ENCODE data around the gene CCDC57. TPM values are rescaled to one million over a fixed set of nuclear protein-coding genes. Genes with fewer than 3 reads are reported as not detected.
A peak's percentile ranks its signal among the peaks of the same experiment; 100 is the strongest.
"Not testable (repeated sequence)": the region's sequence is repeated elsewhere in the genome, so short reads cannot be mapped to it uniquely, and the experiment has no call there.

The CCDC57 gene
- 33.9 TPM for total RNA-seq

DNA sequence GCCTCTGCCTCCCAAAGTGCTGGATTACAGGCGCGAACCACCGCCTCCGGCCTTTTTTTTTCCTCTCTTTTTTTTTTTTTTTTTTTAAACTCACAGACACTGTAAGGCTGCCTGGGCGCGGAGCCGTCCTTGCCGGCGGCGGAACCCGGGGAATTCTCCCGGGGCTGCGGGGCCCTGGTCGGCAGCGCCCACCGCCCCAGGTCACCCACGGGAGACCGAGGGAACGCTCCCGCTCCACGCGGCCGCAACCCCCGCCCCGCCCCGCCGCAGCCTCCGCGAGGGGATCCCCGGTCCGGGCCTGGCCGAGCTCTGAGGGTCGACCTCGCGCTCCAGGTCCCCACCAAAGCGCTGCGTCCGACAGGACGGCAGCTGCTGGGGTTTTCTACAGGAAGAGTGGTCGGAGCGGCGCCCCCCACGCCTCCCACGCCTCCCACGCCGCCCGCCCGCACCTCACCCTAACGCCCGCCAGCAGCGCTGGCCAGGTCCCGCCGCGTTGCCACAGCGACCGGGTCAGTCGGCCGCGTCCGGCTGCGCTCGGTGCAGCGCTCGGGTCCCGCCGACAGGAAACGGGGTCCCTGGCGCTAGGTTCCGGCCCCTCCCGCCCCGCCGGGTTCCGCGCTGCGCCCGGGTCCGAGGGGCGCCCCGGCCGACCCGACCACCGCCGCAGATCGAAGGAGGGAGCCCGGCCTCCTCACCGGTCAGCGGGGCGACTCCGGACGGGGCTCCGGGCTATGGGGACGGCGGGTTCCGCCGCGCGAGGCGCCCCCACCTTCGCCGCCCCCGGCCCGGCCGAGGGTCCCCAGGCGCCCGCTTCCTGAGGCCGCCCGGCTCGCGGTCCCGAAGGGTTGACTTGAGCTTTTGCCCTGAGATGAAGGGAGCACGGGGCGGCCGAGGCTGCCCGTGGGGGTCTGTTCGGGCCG lies at the start of gene CCDC57:
TSS of gene CCDC57 (minus strand) at position 512 of the 920 bp plus-strand sequence. CDS start 10,898 bp downstream, outside the sequence.
- DNase-seq (ENCODE audit: low read depth in 2 of 3, low spot score in 2 of 3), result peak in 2 of 3 donors; percentile 59 to 66

DNA sequence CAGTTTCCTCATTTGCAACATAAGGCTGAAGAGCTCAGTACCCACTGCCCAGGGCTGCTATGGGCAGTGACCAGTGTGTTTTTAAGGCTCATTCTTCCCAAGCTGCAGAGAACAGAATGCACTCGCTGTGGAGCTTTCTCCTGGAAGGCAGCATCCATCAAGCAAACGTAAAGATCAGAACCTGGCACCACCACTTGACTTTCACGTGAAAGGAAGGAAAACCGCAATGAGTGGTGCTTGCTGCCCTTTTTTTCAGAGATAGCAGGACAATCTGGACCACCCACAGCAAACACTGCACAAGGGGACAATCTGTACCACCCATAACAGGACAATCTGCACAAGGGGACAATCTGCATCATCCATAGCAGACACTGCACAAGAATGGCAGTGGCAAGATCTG lies 49.7 kb upstream of the CCDC57 start:
- no peak for DNase-seq (ENCODE audit: low read depth in 2 of 3, low spot score in 2 of 3)

GRCh38 chr17:82259972-82260961 lies 47.6 kb upstream of the CCDC57 start:
- not testable (repeated sequence) for DNase-seq (ENCODE audit: low read depth in 2 of 3, low spot score in 2 of 3)

DNA sequence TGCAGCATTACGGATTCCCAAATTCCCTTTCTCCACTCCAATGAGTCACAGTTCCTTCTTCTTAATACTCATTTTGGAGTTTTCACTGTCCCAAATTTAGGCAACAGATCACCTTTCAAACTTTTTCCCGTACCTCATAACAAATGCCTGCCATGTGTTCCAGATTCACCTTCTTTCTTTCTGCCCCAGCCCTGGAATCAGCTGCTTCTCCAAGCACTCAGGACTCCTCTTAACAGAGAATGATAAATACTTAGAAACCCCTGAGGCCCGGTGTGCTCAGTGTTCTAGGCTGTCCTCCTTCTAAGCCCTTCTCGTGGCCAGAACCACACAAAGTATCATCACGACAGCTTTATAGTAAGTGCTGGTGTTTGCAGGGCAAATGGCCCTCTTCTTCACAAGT lies 45.9 kb upstream of the CCDC57 start:
- DNase-seq (ENCODE audit: low read depth in 2 of 3, low spot score in 2 of 3), result no peak

GRCh38 chr17:82257473-82257872 lies 44.8 kb upstream of the CCDC57 start:
- DNase-seq (ENCODE audit: low read depth in 2 of 3, low spot score in 2 of 3), result peak in 2 of 3 donors; percentile 43 to 59

DNA sequence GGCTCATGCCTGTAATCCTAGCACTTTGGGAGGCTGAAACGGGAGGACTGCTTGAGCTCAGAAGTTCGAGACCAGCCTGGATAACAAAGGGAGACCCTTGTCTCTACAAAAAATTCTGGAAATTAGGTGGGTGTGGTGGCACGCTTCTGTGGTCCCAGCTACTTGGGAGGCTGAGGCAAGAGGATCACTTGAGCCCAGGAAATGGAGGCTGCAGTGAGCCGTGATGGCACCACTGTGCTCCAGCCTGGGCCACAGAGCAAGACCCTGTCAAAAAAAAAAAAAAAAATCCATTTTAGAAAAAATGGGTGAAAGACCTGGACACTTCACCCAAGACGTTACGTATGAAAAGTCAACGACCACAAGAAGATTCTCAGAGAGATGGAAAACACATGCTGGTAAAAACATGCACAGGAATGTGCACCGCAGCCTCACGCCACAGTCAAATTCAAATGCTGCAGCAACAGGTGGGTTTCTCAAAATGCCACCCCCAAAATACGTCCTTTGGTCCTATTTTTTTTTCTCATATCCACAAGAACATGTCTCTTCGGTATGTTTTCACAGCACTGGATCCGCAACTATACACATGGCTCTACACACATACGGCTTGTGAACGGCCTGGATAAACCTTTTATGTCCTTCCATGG lies 43.7 kb upstream of the CCDC57 start:
- no peak for DNase-seq (ENCODE audit: low read depth in 2 of 3, low spot score in 2 of 3)

GRCh38 chr17:82255402-82255972 lies 42.8 kb upstream of the CCDC57 start:
- DNase-seq (ENCODE audit: low read depth in 2 of 3, low spot score in 2 of 3), result no peak

- DNase-seq (ENCODE audit: low read depth in 2 of 3, low spot score in 2 of 3), result not testable (repeated sequence)
These were observed 42.1 kb upstream of the CCDC57 start for GRCh38 chr17:82254746-82255145.

- DNase-seq (ENCODE audit: low read depth in 2 of 3, low spot score in 2 of 3), result not testable (repeated sequence)
These were observed 41.5 kb upstream of the CCDC57 start for GRCh38 chr17:82254096-82254495.

DNA sequence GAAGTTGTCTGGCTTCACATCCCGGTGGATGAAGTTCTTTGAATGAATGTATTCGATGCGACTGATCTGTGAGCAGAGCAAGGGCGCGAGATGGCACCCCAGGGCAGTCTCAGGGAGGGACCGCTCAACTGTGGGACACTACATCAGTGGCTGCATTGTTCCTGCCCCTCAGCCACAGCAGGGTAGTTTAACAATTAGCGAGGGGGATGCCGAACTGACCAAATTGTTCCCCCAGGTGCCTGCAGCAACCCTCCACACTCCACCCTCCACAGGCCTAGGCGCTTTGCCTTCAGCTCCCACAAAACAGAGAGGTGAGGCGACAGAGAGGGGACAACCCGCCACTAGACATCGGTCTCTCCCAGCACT lies 40.5 kb upstream of the CCDC57 start:
- DNase-seq (ENCODE audit: low read depth in 2 of 3, low spot score in 2 of 3), result no peak

DNA sequence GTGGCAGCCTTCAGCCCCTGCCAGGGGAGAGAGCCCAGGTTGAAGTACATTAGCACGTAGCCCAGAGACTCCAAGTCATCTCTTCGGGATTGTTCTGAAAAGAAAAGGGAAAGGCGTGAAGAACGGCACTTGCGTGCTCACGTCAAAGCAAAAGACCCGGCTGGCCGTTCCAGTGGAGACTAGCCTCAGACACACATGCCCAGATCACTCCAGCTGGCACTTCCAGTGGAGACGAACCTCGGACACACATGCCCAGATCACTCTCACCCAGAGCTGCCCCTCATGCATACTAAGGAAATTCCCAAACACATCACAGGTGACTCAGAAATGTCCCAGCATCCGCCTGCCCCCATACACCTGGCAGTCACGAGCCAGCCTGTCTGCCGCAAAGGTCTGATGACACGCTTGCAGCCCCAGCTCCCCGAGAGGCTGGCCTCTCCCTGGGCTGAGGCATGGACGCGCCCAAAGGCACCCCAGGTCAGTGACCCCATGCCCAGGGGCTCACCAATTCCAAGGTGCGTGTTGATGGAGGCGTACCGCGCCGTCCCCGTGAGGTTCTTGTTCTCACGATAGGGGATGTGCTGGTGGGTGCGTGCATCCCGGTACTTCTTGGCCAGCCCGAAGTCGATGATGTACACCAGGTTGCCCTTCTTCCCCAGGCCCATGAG lies 40.0 kb upstream of the CCDC57 start:
- no peak for DNase-seq (ENCODE audit: low read depth in 2 of 3, low spot score in 2 of 3)

GRCh38 chr17:82250868-82251500 lies 38.3 kb upstream of the CCDC57 start:
- no peak for DNase-seq (ENCODE audit: low read depth in 2 of 3, low spot score in 2 of 3)

DNA sequence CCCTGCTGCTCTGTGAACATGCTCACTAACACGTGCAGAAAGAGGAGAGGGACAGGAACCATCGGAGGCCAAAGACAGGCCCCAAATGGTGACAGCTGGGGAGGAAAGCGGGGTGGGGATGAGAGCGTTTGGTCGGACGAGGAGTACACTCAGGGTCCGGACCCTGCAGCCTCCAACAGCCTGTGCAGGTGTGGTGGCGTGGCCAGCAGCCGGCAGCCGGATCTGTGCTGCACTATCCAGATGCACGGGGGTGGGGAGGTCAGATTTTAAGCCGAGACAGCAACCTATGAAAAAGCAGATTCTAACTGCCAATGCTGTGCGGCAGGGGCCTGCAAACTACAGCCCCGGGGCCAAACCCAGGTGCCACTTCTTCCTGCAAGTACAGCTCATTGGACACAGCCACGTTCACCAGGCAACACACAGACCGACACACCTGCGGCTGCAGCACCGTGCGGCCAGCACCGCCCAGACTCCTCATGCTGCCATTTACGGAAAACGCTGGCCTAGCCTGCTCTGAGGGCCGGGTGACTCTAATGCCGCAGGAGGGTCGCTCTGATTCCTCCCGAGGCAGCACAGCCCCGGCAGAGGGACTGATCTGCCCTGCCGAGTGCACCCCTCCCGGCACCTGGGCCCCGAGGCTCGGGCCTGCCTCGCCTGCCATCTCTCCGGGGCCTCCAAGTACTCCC lies 37.4 kb upstream of the CCDC57 start:
- no peak for DNase-seq (ENCODE audit: low read depth in 2 of 3, low spot score in 2 of 3)

GRCh38 chr17:82248815-82249674 lies 36.4 kb upstream of the CCDC57 start:
- DNase-seq (ENCODE audit: low read depth in 2 of 3, low spot score in 2 of 3), result no peak

DNA sequence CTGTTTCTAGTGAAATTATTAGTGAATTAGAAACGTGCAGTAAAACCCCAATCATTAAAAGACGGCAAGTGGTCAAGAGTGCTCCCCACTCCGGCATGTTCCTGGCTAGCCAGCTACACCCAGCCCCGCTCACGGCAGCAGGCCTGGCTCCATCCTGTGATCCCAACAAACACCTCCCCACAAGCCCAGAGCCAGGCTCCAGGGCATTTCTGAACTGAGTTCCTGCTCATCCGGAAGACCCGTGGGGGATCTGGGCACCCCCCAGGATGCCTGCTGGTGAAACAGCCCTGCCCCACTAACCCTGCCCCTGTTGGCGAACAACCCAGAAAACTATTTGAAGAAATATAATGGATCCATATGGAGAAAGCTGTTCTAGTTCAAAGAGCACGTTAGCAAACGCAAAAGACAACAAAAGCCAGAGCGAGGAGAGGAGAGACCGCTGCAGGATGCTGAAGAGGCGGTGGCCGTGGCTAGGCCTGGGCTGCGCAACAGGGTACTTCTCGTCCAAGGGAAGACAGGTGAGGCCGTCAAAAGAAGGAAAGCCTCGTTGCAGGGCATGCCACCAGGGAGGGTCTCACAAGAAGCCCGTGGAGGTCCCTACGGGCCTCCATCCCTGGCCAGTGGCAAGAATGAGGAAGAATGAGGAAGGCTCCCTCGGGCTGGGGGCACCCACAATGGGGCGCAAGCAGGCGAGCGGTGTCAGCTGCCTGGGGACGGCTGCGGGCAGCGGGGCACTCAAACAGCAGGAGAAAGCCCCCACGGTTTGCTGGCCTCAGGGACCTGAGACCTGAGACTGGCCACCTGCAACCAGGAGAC lies 35.4 kb upstream of the CCDC57 start:
- DNase-seq (ENCODE audit: low read depth in 2 of 3, low spot score in 2 of 3), result no peak

- no peak for DNase-seq (ENCODE audit: low read depth in 2 of 3, low spot score in 2 of 3)
These were observed 34.7 kb upstream of the CCDC57 start for GRCh38 chr17:82247182-82247823.
